BLaER1 treated with 17β-estradiol and CSF1 and Interleukin-3, amounts not matched to agents 10 nM and 100 nM (cell line): ENCODE results near the gene PLEKHH3.

Source experiments
- H3K27ac ChIP-seq, 11 experiments: shearing (Covaris generic); formaldehyde crosslinking; 2 replicates each; pipeline ENCODE4 v1.8.1; 2022
- H3K27me3 ChIP-seq, 11 experiments: shearing (Covaris generic); formaldehyde crosslinking; 2 replicates each; pipeline ENCODE4 v1.8.1; 2022
- H3K36me3 ChIP-seq, 11 experiments: shearing (Covaris generic); formaldehyde crosslinking; 2 replicates each; pipeline ENCODE4 v1.8.1; 2022
- H3K4me1 ChIP-seq, 10 experiments: shearing (Covaris generic); formaldehyde crosslinking; 2 replicates each; pipeline ENCODE4 v1.8.1; 2022
- H3K4me2 ChIP-seq, 11 experiments: shearing (Covaris generic); formaldehyde crosslinking; 2 replicates each; pipeline ENCODE4 v1.8.1; 2022
- H3K4me3 ChIP-seq, 10 experiments: shearing (Covaris generic); formaldehyde crosslinking; 2 replicates each; pipeline ENCODE4 v1.8.1; 2022
- H3K9ac ChIP-seq, 11 experiments: shearing (Covaris generic); formaldehyde crosslinking; 2 replicates each; pipeline ENCODE4 v1.8.1; 2022
- H3K9me3 ChIP-seq, 11 experiments: shearing (Covaris generic); formaldehyde crosslinking; replicated peaks in 1 of 11; 2 replicates each; pipeline ENCODE4 v1.8.1; 2022
- H4K20me1 ChIP-seq, 11 experiments: shearing (Covaris generic); formaldehyde crosslinking; 2 replicates each; pipeline ENCODE4 v1.8.1; 2022
- Cebpa-rat ChIP-seq, 11 experiments: shearing (Covaris generic); IDR thresholded peaks; 2 replicates each; pipeline ENCODE4 v1.8.1; 2022

The PLEKHH3 gene

GRCh38 chr17:42659079-42659931 lies 17.5 kb downstream of the PLEKHH3 start, which contains the start of gene TUBG2:
TSS of gene TUBG2 (plus strand) at chr17:42659284. CDS start at chr17:42659504, 220 bp downstream.
- Histone ChIP-seq H3K36me3 (peaks cover 4 to 28% (median 14%) of the 10 kb centered on the region in 11 experiments; a peak in 12 of 22 replicates), H3K27ac (peak within 1 kb of the TSS in 10 of 11 experiments; percentile 1 to 64 (median 48); a peak in 17 of 22 replicates)

GRCh38 chr17:42657824-42658588 lies 18.8 kb downstream of the PLEKHH3 start:
- H3K9ac ChIP-seq = no peak overlapping the region
- H3K4me2 ChIP-seq = peak overlapping the region in 5 of 11 experiments; percentile 87 to 100 (median 98); a peak in 3 of 22 replicates
- peaks cover 0 to 17% (median 6%) of the 10 kb centered on the region in 11 experiments; a peak in 10 of 22 replicates for H3K36me3 ChIP-seq
- no peak overlapping the region for H3K27ac ChIP-seq
- H3K27me3 ChIP-seq = peaks cover 0 to 8% (median 0%) of the 10 kb centered on the region in 11 experiments; a peak in 1 of 22 replicates
- H4K20me1 ChIP-seq = no peaks in the 10 kb centered on the region
- H3K9me3 ChIP-seq = peaks cover 0 to 8% (median 0%) of the 10 kb centered on the region in 11 experiments; a peak in 3 of 22 replicates
- H3K4me1 ChIP-seq = peaks cover 13 to 28% (median 21%) of the 10 kb centered on the region in 10 experiments; a peak in 19 of 20 replicates
- H3K4me3 ChIP-seq = no peak overlapping the region
- TF ChIP-seq Cebpa-rat (IDR thresholded peaks at IDR 0.05) = no peak

More at GRCh38 chr17:42659079-42659931, 17.5 kb downstream of the PLEKHH3 start, which contains the start of gene TUBG2:
- Histone ChIP-seq H3K27me3 (0 out of 22 replicates have a peak, but pooled peaks cover 0 to 1% (median 0%) of the 10 kb centered on the region in 11 experiments), H3K4me1 (peaks cover 13 to 28% (median 21%) of the 10 kb centered on the region in 10 experiments; a peak in 19 of 20 replicates), H3K4me2 (peak within 1 kb of the TSS; percentile 87 to 100 (median 98)), H3K9ac (peak within 1 kb of the TSS; percentile 66 to 81 (median 76)), H3K9me3 (peaks cover 0 to 8% (median 0%) of the 10 kb centered on the region in 11 experiments; a peak in 3 of 22 replicates), H3K4me3 (peak within 1 kb of the TSS; percentile 59 to 87 (median 70)), H4K20me1 (no peaks in the 10 kb centered on the region)
- no peak for TF ChIP-seq Cebpa-rat (IDR thresholded peaks at IDR 0.05)

- Histone ChIP-seq H3K4me1 (peaks cover 10 to 28% (median 21%) of the 10 kb centered on the region in 10 experiments; a peak in 19 of 20 replicates), H4K20me1 (no peaks in the 10 kb centered on the region), H3K4me2 (peak overlapping the region in 9 of 11 experiments; percentile 6 to 56 (median 32); a peak in 14 of 22 replicates), H3K4me3 (no peak overlapping the region), H3K27ac (no peak overlapping the region), H3K9ac (no peak overlapping the region), H3K9me3 (peaks cover 0 to 8% (median 0%) of the 10 kb centered on the region in 11 experiments; a peak in 3 of 22 replicates), H3K27me3 (peaks cover 0 to 8% (median 0%) of the 10 kb centered on the region in 11 experiments; a peak in 1 of 22 replicates), H3K36me3 (no peaks in the 10 kb centered on the region)
- TF ChIP-seq Cebpa-rat (IDR thresholded peaks at IDR 0.05) = no peak
These were observed 21.3 kb downstream of the PLEKHH3 start for GRCh38 chr17:42655528-42655927.

- Histone ChIP-seq H3K27ac (no peak overlapping the region), H3K4me3 (no peak overlapping the region), H3K27me3 (peaks cover 0 to 8% (median 0%) of the 10 kb centered on the region in 11 experiments; a peak in 2 of 22 replicates), H3K9me3 (peaks cover 0 to 7% (median 0%) of the 10 kb centered on the region in 11 experiments; a peak in 3 of 22 replicates), H3K4me1 (peaks cover 0 to 14% (median 9%) of the 10 kb centered on the region in 10 experiments; a peak in 14 of 20 replicates), H4K20me1 (no peaks in the 10 kb centered on the region), H3K4me2 (no peak overlapping the region), H3K36me3 (no peaks in the 10 kb centered on the region), H3K9ac (no peak overlapping the region)
- TF ChIP-seq Cebpa-rat (IDR thresholded peaks at IDR 0.05) = no peak
These were observed 23.3 kb downstream of the PLEKHH3 start for GRCh38 chr17:42653179-42654124.

GRCh38 chr17:42651392-42651791 lies 25.4 kb downstream of the PLEKHH3 start:
- Histone ChIP-seq H4K20me1 (no peaks in the 10 kb centered on the region), H3K36me3 (no peaks in the 10 kb centered on the region), H3K27ac (no peak overlapping the region), H3K9me3 (no peaks in the 10 kb centered on the region), H3K4me1 (peaks cover 3 to 32% (median 27%) of the 10 kb centered on the region in 10 experiments; a peak in 17 of 20 replicates), H3K4me2 (no peak overlapping the region), H3K27me3 (peaks cover 0 to 8% (median 0%) of the 10 kb centered on the region in 11 experiments; a peak in 2 of 22 replicates), H3K4me3 (no peak overlapping the region), H3K9ac (no peak overlapping the region)
- no peak for TF ChIP-seq Cebpa-rat (IDR thresholded peaks at IDR 0.05)

- peaks cover 3 to 38% (median 29%) of the 10 kb centered on the region in 10 experiments; a peak in 17 of 20 replicates for H3K4me1 ChIP-seq
- H3K4me2 ChIP-seq = peak overlapping the region in 10 of 11 experiments; percentile 33 to 83 (median 63); a peak in 20 of 22 replicates
- no peaks in the 10 kb centered on the region; a peak in 2 of 22 replicates for H3K27me3 ChIP-seq
- no peak overlapping the region for H3K4me3 ChIP-seq
- peak overlapping the region in 1 of 11 experiments; percentile 1; a peak in 1 of 22 replicates for H3K9ac ChIP-seq
- H4K20me1 ChIP-seq = no peaks in the 10 kb centered on the region
- H3K9me3 ChIP-seq = no peaks in the 10 kb centered on the region
- no peak for TF ChIP-seq Cebpa-rat (IDR thresholded peaks at IDR 0.05)
- no peaks in the 10 kb centered on the region for H3K36me3 ChIP-seq
- H3K27ac ChIP-seq = no peak overlapping the region
These were observed 29.0 kb downstream of the PLEKHH3 start for GRCh38 chr17:42647778-42648177.

- H3K9me3 ChIP-seq = no peaks in the 10 kb centered on the region
- peak overlapping the region in 1 of 11 experiments; percentile 35; a peak in 1 of 22 replicates for H3K9ac ChIP-seq
- H4K20me1 ChIP-seq = no peaks in the 10 kb centered on the region
- peak overlapping the region in 9 of 11 experiments; percentile 33 to 74 (median 64); a peak in 18 of 22 replicates for H3K4me2 ChIP-seq
- no peak overlapping the region for H3K27ac ChIP-seq
- H3K4me3 ChIP-seq = no peak overlapping the region
- peaks cover 0 to 39% (median 28%) of the 10 kb centered on the region in 10 experiments; a peak in 17 of 20 replicates for H3K4me1 ChIP-seq
- H3K36me3 ChIP-seq = no peaks in the 10 kb centered on the region
- no peak for TF ChIP-seq Cebpa-rat (IDR thresholded peaks at IDR 0.05)
- H3K27me3 ChIP-seq = no peaks in the 10 kb centered on the region; a peak in 1 of 22 replicates
These were observed 34.5 kb downstream of the PLEKHH3 start for GRCh38 chr17:42642336-42642735.
